Activated naive CD8-positive, alpha-beta T cell treated with anti-CD3 and anti-CD28 coated beads, Interleukin-2, amount 50 U/mL, for 24 hours (primary cell): ENCODE measurements around the gene TEDC1.

Experiments used
- ATAC-seq: fragments of 150-1000 bp; cut with Tn5 transposase; one replicate; pipeline ENCODE4 v1.10.0; 2021
- DNase-seq: peaks from one replicate; pipeline ENCODE4 v3.0.0; 2021
- H3K27ac Mint-ChIP-seq: one replicate; pipeline ENCODE4 v1.8.0; 2021; ENCODE audit warnings: mild to moderate bottlenecking, mixed read lengths
- H3K27me3 Mint-ChIP-seq: one replicate; pipeline ENCODE4 v1.8.0; 2021; ENCODE audit warnings: mixed read lengths
- H3K36me3 Mint-ChIP-seq: one replicate; pipeline ENCODE4 v1.8.0; 2021; ENCODE audit warnings: low read depth, mixed read lengths
- H3K4me1 Mint-ChIP-seq: one replicate; pipeline ENCODE4 v1.8.0; 2021; ENCODE audit warnings: mixed read lengths
- H3K4me3 Mint-ChIP-seq: one replicate; pipeline ENCODE4 v1.8.0; 2021; ENCODE audit warnings: mild to moderate bottlenecking, moderate library complexity, mixed read lengths
- H3K9me3 Mint-ChIP-seq: one replicate; pipeline ENCODE4 v1.8.0; 2021; ENCODE audit warnings: mixed read lengths

The TEDC1 gene

GRCh38 chr14:105467942-105468471, 23.0 kb upstream of the TEDC1 start:
- DNase-seq, result no peak
- H3K4me1 Mint-ChIP-seq, result no peaks in the 10 kb centered on the region
- H3K27ac Mint-ChIP-seq, result no peak overlapping the region
- H3K27me3 Mint-ChIP-seq, result no peaks in the 10 kb centered on the region
- ATAC-seq, result no peak
- peaks cover 2% of the 10 kb centered on the region for H3K36me3 Mint-ChIP-seq
- H3K9me3 Mint-ChIP-seq, result no peaks in the 10 kb centered on the region
- no peak overlapping the region for H3K4me3 Mint-ChIP-seq

DNA sequence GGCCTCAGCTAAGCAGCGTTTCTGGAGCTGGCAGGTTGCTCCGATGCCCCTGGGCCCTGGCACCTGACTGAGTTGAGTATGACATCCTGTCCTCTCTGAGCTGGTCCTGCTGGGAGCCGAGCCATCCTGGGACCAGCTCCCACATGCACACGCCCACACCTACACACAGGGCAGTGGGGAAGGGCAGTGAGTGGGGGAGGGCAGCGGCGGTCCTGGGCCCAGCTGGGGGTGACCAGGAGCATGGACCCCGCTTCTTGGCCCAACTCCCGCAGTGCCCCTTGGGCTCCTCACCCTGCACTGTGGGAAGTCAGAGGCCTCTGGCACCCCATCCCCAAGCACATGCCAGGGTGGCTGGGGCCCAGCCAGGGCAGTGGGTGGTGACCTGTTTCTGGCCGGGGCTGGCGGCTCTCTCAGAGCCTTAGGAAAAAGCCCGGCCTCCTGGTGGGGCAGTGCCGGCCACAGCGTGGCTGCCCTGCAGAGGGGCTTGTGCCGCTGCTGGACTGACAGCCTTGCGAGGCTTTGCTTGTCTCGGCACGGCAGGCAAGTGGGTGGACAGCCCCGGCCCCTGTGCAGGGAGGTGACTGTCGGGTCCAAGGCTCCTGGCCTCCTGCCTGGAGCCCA, 22.3 kb upstream of the TEDC1 start:
- no peak overlapping the region for H3K4me3 Mint-ChIP-seq
- ATAC-seq, result no peak
- peaks cover 2% of the 10 kb centered on the region for H3K36me3 Mint-ChIP-seq
- H3K27ac Mint-ChIP-seq, result no peak overlapping the region
- H3K27me3 Mint-ChIP-seq, result no peaks in the 10 kb centered on the region
- no peak for DNase-seq
- H3K9me3 Mint-ChIP-seq, result no peaks in the 10 kb centered on the region
- H3K4me1 Mint-ChIP-seq, result no peaks in the 10 kb centered on the region

DNA sequence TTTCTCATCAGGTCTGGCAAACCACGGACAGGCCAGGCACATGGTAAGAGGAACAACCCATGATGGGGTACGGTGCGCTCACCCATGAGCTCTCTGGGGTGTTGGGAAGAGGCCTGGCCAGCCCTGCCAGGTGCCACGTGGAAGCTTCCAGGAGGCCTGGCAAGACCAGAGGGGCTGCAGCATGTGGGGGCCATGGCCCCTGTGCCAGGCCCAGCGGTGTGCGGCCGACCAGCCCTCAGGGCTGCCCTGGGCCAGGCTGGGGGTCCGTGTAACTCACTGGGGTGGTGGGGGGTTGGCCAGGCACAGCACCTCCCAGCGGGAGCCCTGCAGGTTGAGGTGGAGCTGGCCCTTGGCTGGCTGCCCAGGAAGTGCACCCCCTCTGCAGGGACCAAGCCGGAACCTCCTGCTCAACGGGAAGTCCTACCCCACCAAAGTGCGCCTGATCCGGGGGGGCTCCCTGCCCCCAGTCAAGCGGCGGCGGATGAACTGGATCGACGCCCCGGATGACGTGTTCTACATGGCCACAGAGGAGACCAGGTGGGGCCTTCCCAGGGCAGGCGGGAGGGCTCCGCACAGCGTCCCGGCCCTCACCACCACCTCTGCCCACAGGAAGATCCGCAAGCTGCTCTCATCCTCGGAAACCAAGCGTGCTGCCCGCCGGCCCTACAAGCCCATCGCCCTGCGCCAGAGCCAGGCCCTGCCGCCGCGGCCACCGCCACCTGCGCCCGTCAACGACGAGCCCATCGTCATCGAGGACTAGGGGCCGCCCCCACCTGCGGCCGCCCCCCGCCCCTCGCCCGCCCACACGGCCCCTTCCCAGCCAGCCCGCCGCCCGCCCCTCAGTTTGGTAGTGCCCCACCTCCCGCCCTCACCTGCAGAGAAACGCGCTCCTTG, 21.3 kb upstream of the TEDC1 start:
- no peak overlapping the region for H3K27ac Mint-ChIP-seq
- DNase-seq, result no peak
- no peaks in the 10 kb centered on the region for H3K36me3 Mint-ChIP-seq
- no peaks in the 10 kb centered on the region for H3K27me3 Mint-ChIP-seq
- H3K9me3 Mint-ChIP-seq, result no peaks in the 10 kb centered on the region
- H3K4me3 Mint-ChIP-seq, result no peak overlapping the region
- ATAC-seq, result no peak
- H3K4me1 Mint-ChIP-seq, result no peaks in the 10 kb centered on the region

DNA sequence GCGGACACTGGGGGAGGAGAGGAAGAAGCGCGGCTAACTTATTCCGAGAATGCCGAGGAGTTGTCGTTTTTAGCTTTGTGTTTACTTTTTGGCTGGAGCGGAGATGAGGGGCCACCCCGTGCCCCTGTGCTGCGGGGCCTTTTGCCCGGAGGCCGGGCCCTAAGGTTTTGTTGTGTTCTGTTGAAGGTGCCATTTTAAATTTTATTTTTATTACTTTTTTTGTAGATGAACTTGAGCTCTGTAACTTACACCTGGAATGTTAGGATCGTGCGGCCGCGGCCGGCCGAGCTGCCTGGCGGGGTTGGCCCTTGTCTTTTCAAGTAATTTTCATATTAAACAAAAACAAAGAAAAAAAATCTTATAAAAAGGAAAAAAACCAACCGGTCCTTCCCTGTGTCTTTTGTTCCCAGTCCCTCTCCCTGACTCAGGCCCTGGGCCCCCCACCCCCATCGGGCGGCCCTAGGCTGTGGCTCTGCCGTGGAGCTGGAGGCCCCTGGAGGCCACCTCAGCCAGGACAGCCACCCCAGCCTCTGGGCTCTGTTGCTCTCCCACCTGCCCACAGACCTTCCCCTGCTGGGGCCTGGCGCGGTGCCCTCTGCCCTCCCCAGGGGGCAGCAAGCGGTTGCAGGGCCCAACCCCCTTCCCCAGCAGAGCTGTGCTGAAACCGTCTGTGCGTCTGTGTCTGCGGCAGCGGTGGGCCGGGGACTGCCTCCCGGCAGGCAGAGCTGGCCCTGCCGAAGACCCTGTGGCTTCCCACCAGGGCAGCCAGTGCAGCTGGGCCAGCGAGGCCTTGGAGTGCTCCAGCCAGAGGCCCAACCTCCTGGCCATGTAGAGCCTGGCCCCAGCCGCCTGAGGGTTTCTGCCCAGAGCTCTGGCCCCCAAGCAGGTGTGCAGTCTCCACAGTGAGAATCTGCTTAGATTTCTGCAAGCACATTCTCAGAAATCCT, 20.4 kb upstream of the TEDC1 start:
- H3K4me3 Mint-ChIP-seq, result no peak overlapping the region
- no peaks in the 10 kb centered on the region for H3K27me3 Mint-ChIP-seq
- H3K36me3 Mint-ChIP-seq, result no peaks in the 10 kb centered on the region
- no peaks in the 10 kb centered on the region for H3K9me3 Mint-ChIP-seq
- H3K27ac Mint-ChIP-seq, result no peak overlapping the region
- DNase-seq (no peak), ATAC-seq (no peak)
- H3K4me1 Mint-ChIP-seq, result peaks cover 3% of the 10 kb centered on the region

DNA sequence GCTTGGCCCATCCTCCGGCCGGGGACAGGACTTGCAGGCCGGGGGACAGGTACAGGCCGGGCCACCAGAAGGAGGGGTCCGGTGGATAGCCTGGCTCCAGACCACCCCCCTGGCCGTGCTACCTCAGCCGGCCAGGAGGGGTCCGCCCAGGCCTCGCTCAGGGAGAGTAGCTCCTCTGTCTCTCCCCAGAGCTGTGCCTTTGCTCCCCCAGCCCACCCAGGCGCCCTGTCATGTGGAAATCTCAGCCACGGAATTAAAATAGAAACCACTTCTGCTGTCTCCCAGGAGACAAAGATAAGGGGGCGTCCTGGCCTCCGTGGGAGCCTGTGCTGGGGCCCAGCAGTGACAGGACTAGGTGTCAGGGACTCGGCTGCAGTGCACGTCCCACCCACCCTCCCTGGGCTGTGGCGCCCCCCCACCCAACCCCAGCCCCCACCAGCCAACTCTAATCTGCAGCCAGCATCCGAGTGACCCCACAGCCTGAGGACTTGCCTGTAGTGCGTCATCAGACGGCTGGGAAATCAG, 19.7 kb upstream of the TEDC1 start:
- Mint-ChIP-seq H3K4me1 (peaks cover 3% of the 10 kb centered on the region), H3K4me3 (no peak overlapping the region), H3K36me3 (no peaks in the 10 kb centered on the region), H3K27ac (no peak overlapping the region), H3K9me3 (no peaks in the 10 kb centered on the region), H3K27me3 (peaks cover 4% of the 10 kb centered on the region)
- DNase-seq (no peak), ATAC-seq (no peak)

- Mint-ChIP-seq H3K9me3 (no peaks in the 10 kb centered on the region), H3K27me3 (peaks cover 9% of the 10 kb centered on the region), H3K36me3 (no peaks in the 10 kb centered on the region), H3K27ac (no peak overlapping the region), H3K4me3 (no peak overlapping the region), H3K4me1 (peaks cover 5% of the 10 kb centered on the region)
- ATAC-seq, result no peak
- no peak for DNase-seq
Observed at GRCh38 chr14:105471823-105472485, 19.1 kb upstream of the TEDC1 start.

- peaks cover 2% of the 10 kb centered on the region for H3K36me3 Mint-ChIP-seq
- no peak overlapping the region for H3K4me3 Mint-ChIP-seq
- no peak for ATAC-seq
- peaks cover 9% of the 10 kb centered on the region for H3K4me1 Mint-ChIP-seq
- H3K9me3 Mint-ChIP-seq, result no peaks in the 10 kb centered on the region
- H3K27me3 Mint-ChIP-seq, result peaks cover 14% of the 10 kb centered on the region
- DNase-seq, result no peak
- H3K27ac Mint-ChIP-seq, result no peak overlapping the region
Observed at GRCh38 chr14:105472486-105472991, 18.5 kb upstream of the TEDC1 start.

DNA sequence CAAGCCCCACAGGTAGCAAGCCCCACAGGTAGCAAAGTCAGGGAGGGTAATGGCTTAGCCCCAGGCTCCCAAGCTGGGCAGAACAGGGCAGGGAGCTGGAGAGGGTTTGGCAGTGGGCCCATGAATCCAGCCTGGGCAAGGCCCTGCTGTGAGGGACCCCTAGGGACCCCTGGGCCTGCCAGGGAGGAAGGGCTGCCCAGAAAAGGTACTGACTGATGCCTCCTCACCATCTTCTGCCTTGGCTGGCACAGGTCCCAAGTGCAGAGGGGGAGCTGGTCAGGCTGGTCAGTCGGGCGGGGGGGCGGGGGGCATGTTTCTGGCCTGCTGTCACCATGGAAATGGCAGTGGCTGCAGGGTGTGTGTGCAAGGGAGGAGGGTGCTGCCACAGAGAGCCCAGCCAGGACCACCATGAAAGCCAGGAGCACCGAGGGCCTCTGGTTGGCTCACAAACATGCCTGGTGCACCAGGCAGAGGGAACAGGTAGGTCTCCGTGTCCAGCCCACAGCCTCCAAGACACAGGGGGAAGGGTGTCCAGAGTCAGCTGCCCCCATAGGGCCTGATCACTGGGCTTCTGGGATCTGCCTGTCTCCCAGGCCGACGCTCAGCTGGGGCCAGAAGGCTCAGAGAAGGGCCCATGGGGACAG, 17.9 kb upstream of the TEDC1 start:
- ATAC-seq, result no peak
- DNase-seq, result no peak
- peaks cover 14% of the 10 kb centered on the region for H3K27me3 Mint-ChIP-seq
- H3K4me3 Mint-ChIP-seq, result no peak overlapping the region
- no peaks in the 10 kb centered on the region for H3K9me3 Mint-ChIP-seq
- H3K4me1 Mint-ChIP-seq, result peaks cover 9% of the 10 kb centered on the region
- H3K27ac Mint-ChIP-seq, result no peak overlapping the region
- H3K36me3 Mint-ChIP-seq, result peaks cover 2% of the 10 kb centered on the region

DNA sequence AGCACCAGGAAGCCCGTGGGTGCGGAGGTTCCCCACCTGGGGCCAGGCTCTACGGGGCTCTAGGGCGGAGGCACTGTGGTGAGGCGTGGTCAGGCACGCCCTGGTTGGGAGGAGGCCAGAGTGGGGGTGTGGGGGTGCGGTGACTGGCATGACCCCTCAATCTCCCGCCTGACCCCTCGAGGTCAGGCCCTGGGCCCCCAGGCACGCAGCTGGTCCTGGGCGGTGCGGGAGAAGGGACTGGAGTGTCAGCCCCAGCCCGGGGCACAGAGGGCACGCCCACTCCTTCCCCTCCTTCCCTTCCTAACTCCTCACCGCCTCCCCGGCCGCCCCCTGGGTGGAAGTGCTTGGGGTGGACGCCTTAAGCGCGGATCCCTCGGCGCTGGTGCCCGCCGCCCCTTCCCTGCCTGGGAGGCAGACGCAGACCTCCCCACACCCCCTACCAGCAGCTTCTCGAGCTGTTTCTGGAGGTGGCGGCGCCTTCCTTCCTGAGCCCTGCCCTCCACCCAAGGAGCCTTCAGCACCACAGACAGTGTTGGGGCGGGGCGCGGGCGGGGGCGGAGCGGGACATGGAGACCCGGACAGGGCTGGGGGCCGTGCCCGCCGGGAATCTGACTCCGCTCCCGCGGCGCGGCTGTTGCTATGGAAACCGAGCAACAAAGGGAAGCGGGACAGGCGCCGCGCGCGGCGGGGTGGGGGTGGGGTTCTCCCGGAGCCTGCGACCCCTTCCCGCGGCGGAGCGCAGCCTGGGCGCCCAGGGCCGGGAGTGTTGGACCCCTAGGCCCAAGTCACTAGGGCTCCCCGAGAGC, 17.2 kb upstream of the TEDC1 start:
- Mint-ChIP-seq H3K36me3 (peaks cover 2% of the 10 kb centered on the region), H3K9me3 (no peaks in the 10 kb centered on the region), H3K4me3 (no peak overlapping the region), H3K4me1 (peaks cover 9% of the 10 kb centered on the region), H3K27me3 (peaks cover 14% of the 10 kb centered on the region), H3K27ac (no peak overlapping the region)
- peak; percentile 47 for DNase-seq
- peak; percentile 37 for ATAC-seq

DNA sequence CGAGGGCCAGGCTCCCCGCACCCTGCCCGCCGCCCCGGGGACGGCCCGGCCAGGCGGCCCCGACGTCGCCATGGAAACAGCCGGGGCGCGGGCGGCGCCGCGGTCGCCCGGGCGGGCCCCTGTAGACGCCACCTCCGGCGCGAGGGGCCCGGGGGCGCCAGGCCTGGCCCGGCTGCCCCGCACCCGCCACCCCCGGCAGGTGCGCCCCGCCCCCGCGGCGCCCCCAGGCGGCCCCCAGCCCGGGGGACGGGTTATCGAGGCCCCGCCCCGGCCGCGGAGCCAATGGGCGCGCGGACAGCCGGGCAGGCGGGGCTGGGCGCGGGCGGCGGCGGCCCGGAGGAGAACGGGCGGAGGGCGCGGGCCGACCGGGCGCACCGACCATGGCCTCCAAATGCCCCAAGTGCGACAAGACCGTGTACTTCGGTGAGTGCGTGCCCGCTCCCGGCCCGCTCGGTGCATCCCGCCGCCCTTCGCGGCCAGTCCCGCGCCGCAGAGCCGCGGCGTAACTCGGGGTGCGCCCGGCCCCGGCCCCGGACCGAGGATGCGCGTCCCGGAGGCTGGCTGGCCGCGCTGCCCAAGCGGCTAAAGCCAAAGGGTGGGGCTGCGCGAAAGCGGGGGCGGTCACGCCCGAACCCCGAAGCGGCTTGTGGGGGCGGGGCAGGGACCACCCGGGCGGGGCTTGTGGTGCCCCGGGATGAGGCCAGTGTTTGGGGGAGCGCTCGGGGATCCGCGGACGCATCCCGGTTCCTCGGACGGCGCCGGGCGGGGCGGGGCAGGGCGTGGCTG, 16.4 kb upstream of the TEDC1 start, which contains the start of gene CRIP2:
Gene CRIP2 (plus strand): TSS at position 339 of the 786 bp plus-strand sequence. CDS start 42 bp downstream, at position 381.
- no peak within 1 kb of the TSS for H3K27ac Mint-ChIP-seq

DNA sequence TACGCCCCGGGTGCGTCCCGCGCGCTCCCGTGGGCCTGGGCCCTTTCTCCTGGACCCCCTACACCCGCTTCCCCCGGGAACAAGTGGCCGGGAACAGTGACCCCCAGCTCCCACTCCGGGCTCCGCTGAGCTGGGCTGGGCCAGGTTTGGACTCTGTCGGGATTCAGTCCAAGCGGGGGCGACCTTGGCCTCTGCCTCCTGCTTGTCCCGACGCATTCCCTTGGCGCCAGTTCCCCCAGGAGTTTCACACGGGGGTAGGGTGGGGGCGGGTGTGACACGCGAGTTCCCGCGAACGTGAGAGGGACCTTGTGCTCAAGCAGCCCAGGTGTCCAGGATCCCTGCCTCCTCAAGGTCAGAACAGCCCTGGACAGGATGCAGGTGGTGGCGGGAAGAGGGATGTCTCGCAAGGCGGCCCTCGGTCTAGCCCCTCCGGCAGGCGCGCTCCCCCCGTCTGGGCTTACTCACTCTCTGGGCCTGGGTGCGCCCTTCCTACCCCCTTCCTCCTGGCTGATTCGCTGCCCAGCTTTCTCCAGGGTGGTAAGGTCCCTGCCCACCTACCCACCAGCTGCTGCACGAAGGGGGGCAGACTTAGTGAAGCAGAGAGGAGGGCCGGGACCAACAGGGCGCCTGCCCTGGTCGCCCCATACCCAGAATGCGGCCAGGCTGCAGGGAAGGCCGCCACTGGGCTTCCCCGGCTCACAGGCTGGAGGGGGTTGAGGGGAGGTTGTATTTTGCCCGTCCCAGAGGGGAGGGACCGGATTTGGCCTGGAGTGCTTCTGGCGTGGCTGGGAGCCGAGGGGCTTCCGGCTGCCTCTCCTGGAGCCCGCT, 15.6 kb upstream of the TEDC1 start:
- Mint-ChIP-seq H3K36me3 (peaks cover 2% of the 10 kb centered on the region), H3K27ac (no peak overlapping the region), H3K9me3 (no peaks in the 10 kb centered on the region), H3K4me3 (peak overlapping the region; percentile 32), H3K4me1 (peaks cover 16% of the 10 kb centered on the region), H3K27me3 (peaks cover 23% of the 10 kb centered on the region)
- ATAC-seq (no peak), DNase-seq (no peak)

More for the DNA sequence above, 16.4 kb upstream of the TEDC1 start, which contains the start of gene CRIP2:
- peak; percentile 27 for DNase-seq
- peak; percentile 25 for ATAC-seq
- peaks cover 9% of the 10 kb centered on the region for H3K4me1 Mint-ChIP-seq
- peak within 1 kb of the TSS; percentile 32 for H3K4me3 Mint-ChIP-seq
- H3K9me3 Mint-ChIP-seq, result no peaks in the 10 kb centered on the region
- H3K36me3 Mint-ChIP-seq, result peaks cover 2% of the 10 kb centered on the region
- H3K27me3 Mint-ChIP-seq, result peaks cover 19% of the 10 kb centered on the region
